ENCODE results near the gene TMOD3.

TMOD3 gene

GRCh38 chr15:51864408-51865056, 35.1 kb downstream of the TMOD3 start:
- H4K20me1 ChIP-seq (ENCODE audit: insufficient read depth, low read length, poor library complexity, severe bottlenecking): peaks cover 23% of the 10 kb centered on the region
- peaks cover 61% of the 10 kb centered on the region for H3K36me3 ChIP-seq (ENCODE audit: insufficient read depth, low read length)

GRCh38 chr15:51865317-51865716, 35.9 kb downstream of the TMOD3 start:
- Histone ChIP-seq H3K9me3 (ENCODE audit: insufficient read depth, low read depth, low read length) (no peaks in the 10 kb centered on the region), H3K4me3 (ENCODE audit: low read length, poor library complexity, severe bottlenecking) (no peak overlapping the region), H4K20me1 (ENCODE audit: insufficient read depth, low read length, poor library complexity, severe bottlenecking) (peaks cover 23% of the 10 kb centered on the region), H3K79me2 (ENCODE audit: insufficient read depth, low read length) (peaks cover 45% of the 10 kb centered on the region), H3K9me2 (replicated peaks; ENCODE audit: low read depth, low read length) (no peaks in the 10 kb centered on the region), H3K9ac (ENCODE audit: low read depth, low read length, poor library complexity, severe bottlenecking) (no peak overlapping the region), H3K27me3 (ENCODE audit: insufficient read depth, low read length, poor library complexity, severe bottlenecking) (no peaks in the 10 kb centered on the region), H3K4me1 (ENCODE audit: insufficient read depth, low read length, poor library complexity, severe bottlenecking) (peaks cover 16% of the 10 kb centered on the region), H3F3A (ENCODE audit: low read depth) (no peaks in the 10 kb centered on the region), H2AFZ (ENCODE audit: low read length) (no peak overlapping the region), H3K4me2 (ENCODE audit: low read depth, low read length, poor library complexity, severe bottlenecking) (no peak overlapping the region), H3K36me3 (ENCODE audit: insufficient read depth, low read length) (peaks cover 66% of the 10 kb centered on the region)
- TF ChIP-seq CTCF (conservative IDR thresholded peaks at IDR 0.05; ENCODE audit: low read length) (no peak), EZH2phosphoT487 (IDR thresholded peaks at IDR 0.05; ENCODE audit: borderline replicate concordance) (no peak)

More at GRCh38 chr15:51864408-51865056, 35.1 kb downstream of the TMOD3 start:
- TF ChIP-seq CTCF (conservative IDR thresholded peaks at IDR 0.05; ENCODE audit: low read length) (no peak), EZH2phosphoT487 (IDR thresholded peaks at IDR 0.05; ENCODE audit: borderline replicate concordance) (no peak)
- no peak overlapping the region for H2AFZ ChIP-seq (ENCODE audit: low read length)
- H3F3A ChIP-seq (ENCODE audit: low read depth): no peaks in the 10 kb centered on the region
- H3K9ac ChIP-seq (ENCODE audit: low read depth, low read length, poor library complexity, severe bottlenecking): no peak overlapping the region
- H3K79me2 ChIP-seq (ENCODE audit: insufficient read depth, low read length): peaks cover 52% of the 10 kb centered on the region
- no peaks in the 10 kb centered on the region for H3K9me2 ChIP-seq (replicated peaks; ENCODE audit: low read depth, low read length)
- no peaks in the 10 kb centered on the region for H3K27me3 ChIP-seq (ENCODE audit: insufficient read depth, low read length, poor library complexity, severe bottlenecking)
- no peak overlapping the region for H3K4me2 ChIP-seq (ENCODE audit: low read depth, low read length, poor library complexity, severe bottlenecking)
- H3K9me3 ChIP-seq (ENCODE audit: insufficient read depth, low read depth, low read length): no peaks in the 10 kb centered on the region
- no peak overlapping the region for H3K4me3 ChIP-seq (ENCODE audit: low read length, poor library complexity, severe bottlenecking)
- H3K4me1 ChIP-seq (ENCODE audit: insufficient read depth, low read length, poor library complexity, severe bottlenecking): peaks cover 16% of the 10 kb centered on the region

- Histone ChIP-seq H4K20me1 (ENCODE audit: insufficient read depth, low read length, poor library complexity, severe bottlenecking) (peaks cover 21% of the 10 kb centered on the region), H3K9ac (ENCODE audit: low read depth, low read length, poor library complexity, severe bottlenecking) (no peak overlapping the region), H3K9me2 (replicated peaks; ENCODE audit: low read depth, low read length) (no peaks in the 10 kb centered on the region), H3K27me3 (ENCODE audit: insufficient read depth, low read length, poor library complexity, severe bottlenecking) (no peaks in the 10 kb centered on the region), H3K9me3 (ENCODE audit: insufficient read depth, low read depth, low read length) (no peaks in the 10 kb centered on the region), H2AFZ (ENCODE audit: low read length) (no peak overlapping the region), H3K79me2 (ENCODE audit: insufficient read depth, low read length) (peaks cover 37% of the 10 kb centered on the region), H3F3A (ENCODE audit: low read depth) (no peaks in the 10 kb centered on the region), H3K4me3 (ENCODE audit: low read length, poor library complexity, severe bottlenecking) (no peak overlapping the region), H3K36me3 (ENCODE audit: insufficient read depth, low read length) (peaks cover 75% of the 10 kb centered on the region), H3K4me1 (ENCODE audit: insufficient read depth, low read length, poor library complexity, severe bottlenecking) (peaks cover 13% of the 10 kb centered on the region), H3K4me2 (ENCODE audit: low read depth, low read length, poor library complexity, severe bottlenecking) (no peak overlapping the region)
- TF ChIP-seq EZH2phosphoT487 (IDR thresholded peaks at IDR 0.05; ENCODE audit: borderline replicate concordance) (no peak), CTCF (conservative IDR thresholded peaks at IDR 0.05; ENCODE audit: low read length) (no peak)
These were observed 36.7 kb downstream of the TMOD3 start for GRCh38 chr15:51866161-51866560.

All from Loucy (cell line).